ENCODE measurements around the gene DLG1.

The DLG1 gene

DNA sequence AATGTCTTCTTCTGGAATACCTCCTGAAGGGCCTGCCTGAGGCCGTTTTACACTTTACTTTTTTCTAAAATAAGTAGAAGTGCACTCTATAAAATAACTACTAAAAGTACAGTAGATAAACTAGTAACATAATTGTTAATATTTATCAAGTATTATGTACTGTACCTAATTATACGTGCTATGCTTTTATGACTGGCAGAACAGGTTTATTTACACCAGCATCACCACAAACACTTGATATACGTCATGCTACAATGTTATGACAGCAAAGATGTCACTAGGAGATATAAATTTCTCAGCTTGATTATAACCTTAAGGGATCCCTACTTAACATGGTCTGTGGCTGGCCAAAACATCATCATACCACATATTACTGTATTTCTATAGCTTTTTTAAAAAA is 29.4 kb downstream of the DLG1 start:
- DNase-seq (ENCODE audit: low spot score): no peak
- TF ChIP-seq, protein P1, sequence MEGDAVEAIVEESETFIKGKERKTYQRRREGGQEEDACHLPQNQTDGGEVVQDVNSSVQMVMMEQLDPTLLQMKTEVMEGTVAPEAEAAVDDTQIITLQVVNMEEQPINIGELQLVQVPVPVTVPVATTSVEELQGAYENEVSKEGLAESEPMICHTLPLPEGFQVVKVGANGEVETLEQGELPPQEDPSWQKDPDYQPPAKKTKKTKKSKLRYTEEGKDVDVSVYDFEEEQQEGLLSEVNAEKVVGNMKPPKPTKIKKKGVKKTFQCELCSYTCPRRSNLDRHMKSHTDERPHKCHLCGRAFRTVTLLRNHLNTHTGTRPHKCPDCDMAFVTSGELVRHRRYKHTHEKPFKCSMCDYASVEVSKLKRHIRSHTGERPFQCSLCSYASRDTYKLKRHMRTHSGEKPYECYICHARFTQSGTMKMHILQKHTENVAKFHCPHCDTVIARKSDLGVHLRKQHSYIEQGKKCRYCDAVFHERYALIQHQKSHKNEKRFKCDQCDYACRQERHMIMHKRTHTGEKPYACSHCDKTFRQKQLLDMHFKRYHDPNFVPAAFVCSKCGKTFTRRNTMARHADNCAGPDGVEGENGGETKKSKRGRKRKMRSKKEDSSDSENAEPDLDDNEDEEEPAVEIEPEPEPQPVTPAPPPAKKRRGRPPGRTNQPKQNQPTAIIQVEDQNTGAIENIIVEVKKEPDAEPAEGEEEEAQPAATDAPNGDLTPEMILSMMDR (IDR thresholded peaks at IDR 0.05; ENCODE audit: borderline replicate concordance, control extremely low read depth, extremely low read depth, insufficient read depth, missing control alignments): no peak
- in situ Hi-C loops (cut with MboI; ENCODE audit: low sequenced_read_pairs, unreplicated experiment): loop anchor here (25.0 kb wide), 1 partner anchor 243 kb away; no protein-coding TSS in a partner anchor

GRCh38 chr3:197268294-197268693 is 30.1 kb downstream of the DLG1 start:
- DNase-seq (ENCODE audit: low spot score): no peak
- TF ChIP-seq, protein P1 (IDR thresholded peaks at IDR 0.05; ENCODE audit: borderline replicate concordance, control extremely low read depth, extremely low read depth, insufficient read depth, missing control alignments): no peak
- in situ Hi-C loops (cut with MboI; ENCODE audit: low sequenced_read_pairs, unreplicated experiment): loop anchor here (25.0 kb wide), 1 partner anchor 244 kb away; no protein-coding TSS in a partner anchor

- TF ChIP-seq, protein P1 (IDR thresholded peaks at IDR 0.05; ENCODE audit: borderline replicate concordance, control extremely low read depth, extremely low read depth, insufficient read depth, missing control alignments): no peak
- in situ Hi-C loops (cut with MboI; ENCODE audit: low sequenced_read_pairs, unreplicated experiment): loop anchor here (25.0 kb wide), 1 partner anchor 246 kb away; no protein-coding TSS in a partner anchor
- no peak for DNase-seq (ENCODE audit: low spot score)
These were observed 32.1 kb downstream of the DLG1 start for GRCh38 chr3:197266331-197266730.

GRCh38 chr3:197262709-197263108 is 35.7 kb downstream of the DLG1 start:
- no peak for DNase-seq (ENCODE audit: low spot score)
- in situ Hi-C loops (cut with MboI; ENCODE audit: low sequenced_read_pairs, unreplicated experiment): loop anchor here (25.0 kb wide), 1 partner anchor 250 kb away; no protein-coding TSS in a partner anchor
- TF ChIP-seq, protein P1 (IDR thresholded peaks at IDR 0.05; ENCODE audit: borderline replicate concordance, control extremely low read depth, extremely low read depth, insufficient read depth, missing control alignments): no peak

DNA sequence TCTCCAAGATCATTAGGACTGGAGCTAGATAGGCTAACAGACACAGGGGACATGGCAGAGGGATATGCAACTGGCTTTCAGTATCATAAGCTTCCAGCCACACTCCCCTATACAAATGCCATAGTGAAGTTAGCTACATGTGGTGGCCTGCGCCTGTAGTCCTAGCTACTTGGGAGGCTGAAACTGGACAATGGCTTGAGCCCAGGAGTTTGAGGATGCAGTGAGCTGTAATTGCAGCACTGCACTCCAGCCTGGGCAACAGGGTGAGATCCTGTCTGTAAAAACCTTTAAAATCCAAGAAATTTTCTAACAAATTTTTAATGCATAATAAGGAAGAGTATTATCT is 37.3 kb downstream of the DLG1 start:
- TF ChIP-seq, protein P1 (IDR thresholded peaks at IDR 0.05; ENCODE audit: borderline replicate concordance, control extremely low read depth, extremely low read depth, insufficient read depth, missing control alignments): no peak
- in situ Hi-C loops (cut with MboI; ENCODE audit: low sequenced_read_pairs, unreplicated experiment): loop anchor here (25.0 kb wide), 1 partner anchor 251 kb away; no protein-coding TSS in a partner anchor
- no peak for DNase-seq (ENCODE audit: low spot score)

- TF ChIP-seq, protein P1 (IDR thresholded peaks at IDR 0.05; ENCODE audit: borderline replicate concordance, control extremely low read depth, extremely low read depth, insufficient read depth, missing control alignments): no peak
- in situ Hi-C loops (cut with MboI; ENCODE audit: low sequenced_read_pairs, unreplicated experiment): loop anchor here (25.0 kb wide), 1 partner anchor 252 kb away; no protein-coding TSS in a partner anchor
- DNase-seq (ENCODE audit: low spot score): no peak
These were observed 37.8 kb downstream of the DLG1 start for GRCh38 chr3:197260491-197261163.

Measured in GM13976 (cell line).